ENCODE results near the gene CHD3.
"Not testable (repeated sequence)": the region's sequence is repeated elsewhere in the genome, so short reads cannot be mapped to it uniquely, and the experiment has no call there.

CHD3 gene

GRCh38 chr17:7849751-7850504 is 38.7 kb upstream of the CHD3 start:
- no peak for DNase-seq (ENCODE audit: low read depth)

- DNase-seq (ENCODE audit: low read depth) = no peak
Observed at GRCh38 chr17:7850701-7851437, 37.7 kb upstream of the CHD3 start.

- no peak for DNase-seq (ENCODE audit: low read depth)
Observed at GRCh38 chr17:7851438-7852261, 36.9 kb upstream of the CHD3 start.

GRCh38 chr17:7852262-7852670 is 36.3 kb upstream of the CHD3 start:
- DNase-seq (ENCODE audit: low read depth) = no peak

- no peak for DNase-seq (ENCODE audit: low read depth)
Observed at GRCh38 chr17:7852919-7853690, 35.5 kb upstream of the CHD3 start.

- no peak for DNase-seq (ENCODE audit: low read depth)
Observed at GRCh38 chr17:7853691-7854038, 34.9 kb upstream of the CHD3 start.

- DNase-seq (ENCODE audit: low read depth) = no peak
Observed at GRCh38 chr17:7854078-7854777, 34.4 kb upstream of the CHD3 start.

GRCh38 chr17:7854851-7855659 is 33.5 kb upstream of the CHD3 start, which contains the start of gene TMEM88:
TSS of gene TMEM88 (plus strand) at chr17:7855066. CDS start at chr17:7855075, 9 bp downstream.
- no peak for DNase-seq (ENCODE audit: low read depth)

GRCh38 chr17:7855660-7856010 is 33.0 kb upstream of the CHD3 start:
- DNase-seq (ENCODE audit: low read depth) = no peak

- DNase-seq (ENCODE audit: low read depth) = no peak
Observed at GRCh38 chr17:7856011-7856810, 32.4 kb upstream of the CHD3 start.

GRCh38 chr17:7856811-7857712 is 31.5 kb upstream of the CHD3 start, which contains the start of gene NAA38:
TSS of gene NAA38 (minus strand) at chr17:7857559. CDS start at chr17:7857463, 96 bp downstream.
- DNase-seq (ENCODE audit: low read depth) = peak; percentile 97

GRCh38 chr17:7857713-7858521 is 30.7 kb upstream of the CHD3 start, which contains the start of gene CYB5D1:
TSS of gene CYB5D1 (plus strand) at chr17:7858003. CDS start at chr17:7858135, 132 bp downstream.
- no peak for DNase-seq (ENCODE audit: low read depth)

GRCh38 chr17:7858522-7858810 is 30.1 kb upstream of the CHD3 start:
- no peak for DNase-seq (ENCODE audit: low read depth)

- no peak for DNase-seq (ENCODE audit: low read depth)
Observed at GRCh38 chr17:7859028-7859427, 29.6 kb upstream of the CHD3 start.

GRCh38 chr17:7862692-7863437 is 25.7 kb upstream of the CHD3 start:
- DNase-seq (ENCODE audit: low read depth) = no peak

- not testable (repeated sequence) for DNase-seq (ENCODE audit: low read depth)
Observed at GRCh38 chr17:7864384-7864783, 24.2 kb upstream of the CHD3 start.
